NCI-H1694 treated with DMSO at 0.1 percent for 48 hours (cell line): ENCODE measurements around the gene CSNK1G1.

ENCODE experiments used
- DNase-seq: peaks from one replicate; lab custom pipeline; 2025; lab: John Stamatoyannopoulos, UW

CSNK1G1 gene

GRCh38 chr15:64153480-64154367, 202.2 kb downstream of the CSNK1G1 start:
- DNase-seq: peak; percentile 69

DNA sequence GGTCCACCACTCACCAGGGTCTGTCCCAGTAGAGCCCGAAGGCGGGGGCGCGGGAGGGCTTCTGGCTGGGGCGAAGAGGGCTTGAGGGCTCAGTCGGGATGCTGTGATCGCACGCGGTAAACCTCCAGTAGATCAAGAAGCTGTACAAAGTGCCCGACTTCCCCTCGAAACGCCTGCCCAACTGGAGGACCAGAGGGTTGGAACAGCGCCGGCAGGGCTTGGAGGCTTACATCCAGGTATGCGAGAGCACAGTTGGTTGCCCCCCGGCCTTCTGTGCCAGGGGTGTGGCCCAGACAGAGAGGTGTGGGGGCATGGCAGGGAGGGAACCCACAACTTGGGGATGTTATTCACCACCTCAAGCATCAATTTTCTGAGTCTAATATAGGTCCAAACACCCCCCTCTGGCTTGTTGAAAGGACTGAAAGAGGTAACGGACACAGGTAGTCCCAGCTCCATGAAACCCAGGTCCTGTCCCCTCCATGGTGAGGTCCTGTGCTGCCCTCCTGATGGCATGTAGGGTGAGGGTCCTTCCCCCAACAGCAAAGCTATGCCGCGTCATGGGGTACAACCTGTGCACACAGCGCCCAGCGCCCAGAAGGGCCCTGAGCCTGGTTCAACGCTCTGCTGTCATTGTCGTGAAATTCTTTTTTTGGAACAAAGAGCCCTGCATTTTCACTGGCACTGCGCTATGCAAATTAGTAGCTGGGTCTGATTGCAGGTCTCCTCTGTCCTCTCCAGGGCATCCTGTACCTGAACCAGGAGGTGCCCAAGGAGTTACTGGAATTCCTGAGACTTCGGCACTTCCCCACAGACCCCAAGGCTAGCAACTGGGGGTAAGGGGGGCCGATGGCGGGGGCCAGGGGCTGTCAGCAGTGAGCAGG, 203.2 kb downstream of the CSNK1G1 start:
- no peak for DNase-seq

DNA sequence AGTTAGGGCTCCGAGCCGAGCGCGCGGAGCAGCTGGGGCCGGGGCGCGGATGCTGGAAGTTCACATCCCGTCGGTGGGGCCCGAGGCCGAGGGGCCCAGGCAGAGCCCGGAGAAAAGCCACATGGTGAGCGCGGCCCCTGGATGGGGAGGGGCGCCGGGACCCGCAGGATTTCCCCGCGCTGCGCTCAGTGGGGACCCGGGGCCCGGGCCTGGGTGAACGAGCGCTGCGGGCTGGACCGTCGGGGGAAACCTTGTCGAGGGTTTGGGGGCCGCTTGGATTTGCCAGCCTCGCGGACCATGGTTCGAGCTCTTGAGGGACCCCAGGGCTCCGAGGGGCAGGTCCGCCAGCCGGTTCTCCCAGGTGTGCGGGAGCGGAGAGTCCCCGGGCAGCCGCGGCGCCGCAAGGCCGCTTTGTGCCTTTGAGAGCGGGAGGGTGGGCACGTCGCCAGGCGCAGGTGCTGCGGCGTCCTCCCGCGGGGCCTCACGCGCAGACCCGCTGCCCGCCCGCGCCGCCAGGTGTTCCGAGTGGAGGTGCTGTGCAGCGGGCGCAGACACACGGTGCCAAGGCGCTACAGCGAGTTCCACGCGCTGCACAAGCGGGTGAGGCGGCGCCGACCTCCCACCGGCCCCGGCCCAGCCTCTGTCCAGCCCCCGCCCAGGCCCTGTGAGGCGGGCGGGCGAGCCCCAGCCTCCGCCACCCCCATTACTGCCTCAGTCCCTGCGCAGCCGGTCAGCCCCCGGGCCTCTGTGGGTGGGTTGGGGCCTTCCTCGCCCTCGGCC, 204.1 kb downstream of the CSNK1G1 start, which contains the start of gene SNX22:
Gene SNX22, plus strand, starts transcription at position 5 of the 780 bp plus-strand sequence. Its CDS starts 45 bp downstream, at position 50.
- DNase-seq: no peak

DNA sequence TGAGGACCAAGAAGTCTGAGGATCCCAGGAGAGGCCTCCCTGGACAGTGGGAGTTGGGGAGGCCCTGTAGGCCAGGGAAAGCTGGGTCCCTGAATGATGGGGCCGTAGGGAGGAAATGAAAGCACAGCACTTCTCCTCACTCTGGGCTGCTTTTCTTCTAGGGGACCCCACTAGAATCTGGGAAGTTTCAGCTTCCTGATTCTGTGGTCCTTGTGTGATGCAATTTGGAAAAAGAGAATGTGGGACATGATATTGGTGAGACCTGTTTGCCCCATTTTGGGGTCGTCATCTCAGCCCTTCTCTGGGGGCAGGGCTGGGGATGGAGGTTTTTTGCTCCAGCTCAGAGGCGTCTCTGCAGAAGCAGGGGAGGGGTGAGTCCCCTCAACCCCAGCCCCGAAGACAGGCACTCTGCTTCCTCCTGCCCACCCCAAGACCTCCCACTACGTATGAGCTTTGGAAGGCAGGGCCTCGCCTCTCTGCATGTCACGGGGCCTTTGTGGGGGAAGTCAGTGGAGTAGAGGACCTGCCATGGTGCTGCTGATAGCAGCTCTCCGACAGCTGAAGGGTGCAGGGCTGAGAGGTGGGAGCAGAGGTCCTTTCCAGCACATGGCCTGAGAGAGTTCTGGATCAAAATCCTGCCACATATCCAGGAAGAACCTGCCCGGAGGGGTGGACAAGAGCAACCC, 205.9 kb downstream of the CSNK1G1 start:
- no peak for DNase-seq

DNA sequence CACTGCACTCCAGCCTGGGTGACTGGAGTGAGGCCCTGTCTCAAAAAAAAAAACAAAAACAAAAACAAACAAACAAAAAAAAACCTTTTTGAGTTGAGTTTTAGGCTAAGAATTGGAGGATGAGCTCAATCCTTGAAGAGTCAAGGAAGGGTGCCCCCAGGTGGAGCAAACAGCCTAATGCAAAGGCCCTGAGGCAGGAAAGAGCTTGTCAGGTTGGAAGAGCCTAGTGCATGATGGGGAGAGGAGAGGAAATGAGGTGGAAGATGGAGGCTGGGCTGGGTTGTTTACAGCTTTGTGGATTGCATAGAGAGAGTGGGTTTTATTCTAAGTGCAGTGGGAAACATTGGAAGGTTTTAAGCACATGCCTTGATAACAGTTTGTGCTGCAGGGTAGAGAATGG, 206.5 kb downstream of the CSNK1G1 start:
- DNase-seq: no peak

DNA sequence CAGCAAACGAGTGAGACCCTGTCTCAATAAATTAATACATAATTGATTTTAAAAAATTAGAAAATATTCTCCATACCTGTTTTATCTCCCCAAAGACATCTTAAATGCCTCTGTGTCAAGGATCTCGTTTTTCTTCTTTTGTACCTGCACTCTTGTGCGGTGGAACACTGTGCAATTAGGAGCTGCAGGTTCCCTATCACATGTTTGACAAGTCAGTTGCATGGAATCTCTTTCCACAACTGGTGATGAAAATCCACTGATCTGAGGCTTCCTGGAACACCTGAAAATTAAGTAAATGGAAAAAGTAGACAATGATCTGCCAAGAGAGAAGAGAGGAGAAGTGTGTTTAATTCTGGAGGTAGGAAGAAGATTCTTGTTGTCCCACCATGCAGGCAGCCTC, 207.4 kb downstream of the CSNK1G1 start:
- DNase-seq: no peak

- DNase-seq: no peak
Measured at GRCh38 chr15:64148168-64148567, 207.8 kb downstream of the CSNK1G1 start.

- no peak for DNase-seq
Measured at GRCh38 chr15:64146885-64147681, 208.9 kb downstream of the CSNK1G1 start.

DNA sequence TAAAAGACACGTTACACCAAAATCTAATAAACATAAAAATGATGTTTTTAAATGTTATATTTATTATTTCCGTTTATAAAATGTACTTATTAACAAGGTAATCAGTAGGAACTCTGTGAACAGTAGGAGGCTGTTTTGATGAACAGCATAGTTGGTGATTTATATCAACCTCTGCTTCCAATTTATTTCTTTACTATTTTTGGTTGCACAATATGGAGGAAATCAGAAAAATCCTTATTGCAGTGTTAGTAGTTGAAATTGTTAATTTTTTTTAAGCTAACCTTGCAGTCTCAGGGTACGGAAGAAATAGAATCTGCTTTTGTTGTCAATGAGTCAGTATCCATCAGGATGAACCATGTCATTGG, 209.5 kb downstream of the CSNK1G1 start:
- no peak for DNase-seq

DNA sequence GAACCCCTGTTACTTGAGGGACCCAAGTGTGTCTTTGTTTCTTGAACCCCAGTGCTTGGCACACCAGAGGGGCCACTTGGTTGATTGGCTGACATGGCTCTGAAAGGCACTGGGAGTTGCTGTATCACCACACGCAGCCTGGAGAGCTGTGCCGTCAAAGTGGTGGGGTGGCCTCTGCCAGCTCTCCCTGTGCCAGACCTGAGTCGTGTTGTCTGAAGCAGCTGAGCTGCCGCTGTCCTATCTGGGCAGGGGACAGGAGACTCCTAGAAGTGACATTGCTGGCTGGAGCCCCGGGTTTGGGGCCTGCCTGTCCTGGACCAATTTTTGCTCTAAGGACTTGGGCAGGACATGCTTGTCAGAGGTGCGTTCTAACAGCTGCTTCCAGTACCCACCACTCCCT, 209.9 kb downstream of the CSNK1G1 start:
- DNase-seq: no peak

- DNase-seq: no peak
Measured at GRCh38 chr15:64144565-64145281, 211.2 kb downstream of the CSNK1G1 start.

DNA sequence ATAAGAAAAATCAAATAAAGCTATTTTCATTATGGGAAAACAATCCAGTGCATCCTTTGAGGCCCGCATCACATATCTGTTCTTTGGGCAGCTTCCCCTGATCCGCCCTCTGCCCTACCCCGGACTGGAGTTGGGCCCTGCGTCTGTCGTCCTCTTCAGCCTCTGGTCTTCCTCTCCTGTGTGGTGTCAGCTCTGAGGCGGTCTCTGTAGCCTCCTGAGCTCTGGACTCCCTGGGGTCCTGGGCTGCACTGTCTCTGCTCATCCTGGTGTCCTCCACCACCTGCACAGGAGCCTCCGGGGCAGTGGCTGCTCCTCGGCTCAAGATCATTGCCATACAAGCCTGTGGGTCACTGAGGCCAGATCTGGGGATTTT, 211.8 kb downstream of the CSNK1G1 start:
- DNase-seq: no peak

DNA sequence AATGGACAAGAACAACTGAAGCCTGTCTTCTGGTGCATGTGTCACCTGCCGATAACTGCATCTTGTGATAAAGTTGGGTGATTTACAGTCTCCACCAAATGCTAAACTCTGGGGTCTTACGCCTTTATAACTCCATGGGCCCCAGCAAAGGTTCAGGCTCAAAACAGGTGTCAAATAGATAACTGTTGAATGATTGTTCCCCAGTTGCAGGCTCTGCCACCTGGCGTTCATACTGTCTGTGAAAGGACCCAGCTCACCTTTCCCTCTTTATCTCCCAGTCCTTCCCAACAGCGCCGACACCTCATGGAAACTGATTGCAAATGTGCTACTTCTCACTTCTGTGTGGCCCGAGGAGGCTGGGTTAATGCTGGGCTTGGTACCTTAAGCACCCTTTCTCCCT, 212.7 kb downstream of the CSNK1G1 start:
- no peak for DNase-seq

DNA sequence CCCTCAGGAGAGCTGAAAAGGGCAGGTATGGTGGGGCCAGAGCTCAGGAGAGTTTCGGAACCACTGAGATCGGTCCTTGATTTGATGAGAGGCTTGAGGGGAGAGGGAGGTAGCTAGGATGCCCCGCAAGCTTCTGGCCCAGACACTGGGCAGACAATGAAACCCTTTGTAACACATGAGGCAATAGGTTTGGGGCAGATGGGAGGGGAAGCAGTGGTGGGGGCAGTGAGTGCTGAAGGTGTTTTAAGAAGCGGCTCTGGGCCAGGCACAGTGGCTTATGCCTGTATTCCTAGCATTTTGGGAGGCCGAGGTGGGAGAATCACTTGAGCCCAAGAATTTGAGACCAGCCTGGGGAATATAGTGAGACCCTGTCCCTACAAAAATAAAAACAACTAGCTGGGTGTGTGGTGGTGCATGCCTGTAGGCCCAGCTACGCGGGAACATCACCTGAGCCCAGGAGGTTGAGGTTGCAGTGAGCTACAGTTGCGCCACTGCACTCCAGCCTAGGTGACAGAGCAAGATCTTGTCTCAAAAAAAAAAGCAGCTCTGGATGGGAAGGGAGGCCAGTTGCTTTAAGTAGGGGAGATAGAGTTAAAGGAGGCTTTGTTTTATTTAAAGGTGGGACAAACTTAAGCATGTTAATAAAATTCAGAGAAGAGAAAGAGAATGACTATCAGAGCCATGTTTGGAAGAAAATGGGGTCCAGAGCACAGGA, 214.0 kb downstream of the CSNK1G1 start:
- DNase-seq: no peak

- DNase-seq: no peak
Measured at GRCh38 chr15:64138331-64138941, 217.5 kb downstream of the CSNK1G1 start.

GRCh38 chr15:64137226-64137833, 218.6 kb downstream of the CSNK1G1 start:
- no peak for DNase-seq

DNA sequence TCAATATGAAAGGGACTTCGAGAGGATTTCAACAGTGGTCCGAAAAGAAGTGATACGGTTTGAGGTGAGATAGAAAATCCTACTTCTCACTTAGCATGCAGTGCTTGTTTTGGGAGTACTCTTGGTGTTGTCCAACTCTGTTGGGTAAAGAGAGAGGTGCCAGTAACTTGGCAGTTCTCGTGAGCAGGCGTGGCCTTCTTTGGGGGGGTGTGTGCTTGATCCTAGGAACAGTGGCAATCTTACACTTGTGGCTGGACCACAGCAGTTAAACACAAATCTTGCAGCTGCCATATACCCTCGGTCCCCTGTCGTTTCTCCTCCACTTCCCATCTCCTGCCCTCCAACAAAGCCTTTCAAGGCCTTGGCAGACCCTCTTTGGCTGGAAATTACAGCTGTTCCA, 219.6 kb downstream of the CSNK1G1 start:
- no peak for DNase-seq

DNA sequence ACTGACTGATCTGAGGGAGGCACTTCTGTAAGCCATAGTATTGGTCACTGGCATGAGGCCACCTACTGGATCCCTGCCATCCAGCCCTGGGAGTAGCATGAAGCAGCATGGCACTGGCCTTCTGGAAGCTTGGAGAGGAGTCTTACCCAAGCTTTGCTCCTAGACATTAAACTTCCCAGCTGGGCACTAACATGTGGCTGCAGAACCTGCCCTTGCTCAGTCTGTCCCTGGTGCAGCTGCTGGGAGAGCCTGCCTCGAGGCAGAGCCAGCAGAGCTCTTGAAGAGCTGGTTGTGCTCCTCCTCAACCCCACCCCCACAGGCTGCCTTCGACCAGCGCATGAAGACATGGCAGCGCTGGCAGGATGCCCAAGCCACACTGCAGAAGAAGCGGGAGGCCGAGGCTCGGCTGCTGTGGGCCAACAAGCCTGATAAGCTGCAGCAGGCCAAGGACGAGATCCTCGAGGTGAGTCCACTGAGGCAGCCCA, 221.6 kb downstream of the CSNK1G1 start:
- DNase-seq: no peak
